A549 treated with AZD2906 at 1 μM for 4 hours (cell line): ENCODE results near the gene ZDHHC15. TPM values are rescaled to one million over a fixed set of nuclear protein-coding genes. Genes with fewer than 3 reads are reported as not detected.

Experiments used
- total RNA-seq: library from RNA; stranded (reverse); fragments of 200-300 nt; extraction: Qiagen RNA extraction; gene quantifications from 5 replicates; pipeline ENCODE4 v1.2.3, GENCODE V29; 2022

Gene ZDHHC15, protein sequence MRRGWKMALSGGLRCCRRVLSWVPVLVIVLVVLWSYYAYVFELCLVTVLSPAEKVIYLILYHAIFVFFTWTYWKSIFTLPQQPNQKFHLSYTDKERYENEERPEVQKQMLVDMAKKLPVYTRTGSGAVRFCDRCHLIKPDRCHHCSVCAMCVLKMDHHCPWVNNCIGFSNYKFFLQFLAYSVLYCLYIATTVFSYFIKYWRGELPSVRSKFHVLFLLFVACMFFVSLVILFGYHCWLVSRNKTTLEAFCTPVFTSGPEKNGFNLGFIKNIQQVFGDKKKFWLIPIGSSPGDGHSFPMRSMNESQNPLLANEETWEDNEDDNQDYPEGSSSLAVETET
- total RNA-seq, result not detected in 5 replicates

DNA sequence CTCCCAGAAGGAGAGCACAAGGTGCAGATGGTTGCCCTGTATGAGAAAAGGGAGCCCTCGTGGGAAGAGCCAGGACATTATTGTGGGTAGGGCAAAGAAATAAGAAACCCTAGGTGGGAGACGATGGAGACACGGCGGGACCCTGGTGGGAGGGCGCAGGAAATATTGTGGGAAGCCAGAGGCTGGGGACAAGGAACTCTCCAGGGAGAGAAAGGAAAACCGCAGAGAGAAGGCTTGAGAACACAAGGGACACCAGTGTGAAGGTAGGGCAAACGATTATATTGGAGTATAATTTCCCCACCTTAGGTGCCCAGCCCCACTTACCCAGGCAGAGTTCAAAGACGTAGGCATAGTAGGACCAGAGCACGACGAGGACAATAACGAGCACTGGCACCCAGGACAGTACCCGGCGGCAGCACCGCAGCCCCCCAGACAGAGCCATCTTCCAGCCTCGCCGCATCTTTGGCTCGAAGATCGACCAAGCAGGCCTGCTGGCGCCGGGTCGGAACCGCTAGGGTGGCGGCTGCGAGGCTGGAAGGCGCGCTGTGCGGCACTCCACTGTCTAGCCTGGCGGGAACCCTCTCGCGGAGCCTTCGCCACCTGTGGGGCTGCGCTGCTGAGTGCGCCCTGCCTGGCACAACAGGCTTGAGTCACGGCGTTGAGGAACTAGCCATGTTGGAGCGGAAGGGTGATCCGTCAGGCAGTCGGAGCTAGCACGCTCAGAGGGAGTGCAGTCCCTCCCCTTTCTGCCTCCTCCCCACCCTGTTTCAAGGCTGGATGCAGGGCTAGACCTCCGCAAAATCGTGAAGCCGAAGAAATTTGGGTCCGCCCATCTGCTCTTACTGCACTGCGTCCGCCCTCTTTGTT, at the start of gene ZDHHC15:
Gene ZDHHC15, minus strand, starts transcription at position 473 of the 867 bp plus-strand sequence. Its CDS starts 13 bp downstream, at position 460.

Other genes starting within 250 kb of the ZDHHC15 start
- gene UPRT, start 249.0 kb downstream of the ZDHHC15 start, total RNA-seq, result 6.4 to 9.6 TPM (median 7.8 TPM) in 5 replicates